H1 (cell line): ENCODE measurements around the gene SHC3.

Source experiments
- ATF3 ChIP-seq: IDR thresholded peaks from 2 replicates; pipeline ENCODE4 v1.6.1; 2011; ENCODE audit warnings: low read depth, mild to moderate bottlenecking, low read length; ENCODE audit not compliant: insufficient read depth
- CTCF ChIP-seq, 3 experiments: IDR thresholded peaks; 1 replicate in 2 of 3; 2 replicates in 1 of 3; pipeline versions ENCODE4 v1.5.1 to v1.6.1; 2011; ENCODE audit warnings: low read length in 3 of 3, mild to moderate bottlenecking in 3 of 3, inconsistent platforms in 2 of 3, low read depth in 1 of 3, moderate library complexity in 1 of 3; ENCODE audit not compliant: insufficient read depth in 1 of 3; ENCODE audit errors: control extremely low read depth in 1 of 3
- EZH2 ChIP-seq: fragments of 200-600 bp; sonication (generic); IDR thresholded peaks from 2 replicates; pipeline ENCODE4 v1.7.1; 2012; ENCODE audit warnings: low read depth, mild to moderate bottlenecking, moderate library complexity, low read length, inconsistent platforms; ENCODE audit not compliant: severe bottlenecking
- HDAC6 ChIP-seq: IDR thresholded peaks from one replicate; pipeline ENCODE4 v1.7.1; 2012; ENCODE audit warnings: low read depth, mild to moderate bottlenecking, inconsistent platforms, low read length, moderate library complexity
- POLR2A ChIP-seq, 2 experiments: IDR thresholded peaks; 1 replicate in 1 of 2; 2 replicates in 1 of 2; pipeline ENCODE4 v1.6.1; 2011; ENCODE audit warnings: low read depth in 2 of 2, low read length in 2 of 2, mild to moderate bottlenecking in 2 of 2; ENCODE audit errors: control extremely low read depth in 1 of 2
- POLR2AphosphoS5 ChIP-seq: IDR thresholded peaks from 2 replicates; pipeline ENCODE4 v1.6.1; 2011; ENCODE audit warnings: low read depth, low read length
- RFX5 ChIP-seq: IDR thresholded peaks from 2 replicates; pipeline ENCODE4 v1.6.1; 2011; ENCODE audit warnings: low read depth, low read length, improper control_type of control experiment, borderline replicate concordance
- SIN3A ChIP-seq, 2 experiments: IDR thresholded peaks in 1 of 2; conservative IDR thresholded peaks in 1 of 2; 2 replicates each; pipeline ENCODE4 v1.6.1; 2011 to 2012; ENCODE audit warnings: low read length in 2 of 2, improper control_type of control experiment in 1 of 2, low read depth in 1 of 2, mild to moderate bottlenecking in 1 of 2
- SIRT6 ChIP-seq: IDR thresholded peaks from one replicate; pipeline ENCODE4 v1.7.1; 2012; ENCODE audit warnings: low read length, inconsistent platforms
- SP1 ChIP-seq: IDR thresholded peaks from 2 replicates; pipeline ENCODE4 v1.6.1; 2011; ENCODE audit warnings: low read depth, low read length
- TCF12 ChIP-seq: IDR thresholded peaks from 2 replicates; pipeline ENCODE4 v1.6.1; 2011; ENCODE audit warnings: low read depth, mild to moderate bottlenecking, low read length
- TEAD4 ChIP-seq: IDR thresholded peaks from 2 replicates; pipeline ENCODE4 v1.6.1; 2012; ENCODE audit warnings: low read depth, low read length, inconsistent platforms, mixed read lengths
- USF2 ChIP-seq: IDR thresholded peaks from 2 replicates; pipeline ENCODE4 v1.6.1; 2011; ENCODE audit warnings: low read length, improper control_type of control experiment
- ZNF274 ChIP-seq: IDR thresholded peaks from 2 replicates; pipeline ENCODE4 v1.7.0; 2012; ENCODE audit warnings: low read length, borderline replicate concordance; ENCODE audit errors: extremely low read depth

- TF ChIP-seq SIN3A (conservative IDR thresholded peaks at IDR 0.05 in 1 of 2, IDR thresholded peaks at IDR 0.05 in 1 of 2; ENCODE audit: low read depth in 1 of 2, low read length in 2 of 2): no peak
- TF ChIP-seq CTCF (IDR thresholded peaks at IDR 0.05; ENCODE audit: control extremely low read depth in 1 of 3, insufficient read depth in 1 of 3, low read depth in 1 of 3, low read length in 3 of 3): no peak
- TF ChIP-seq EZH2: no peak
- no peak for TF ChIP-seq POLR2AphosphoS5
- TF ChIP-seq SIRT6: no peak
- TF ChIP-seq SP1: no peak
- TF ChIP-seq ZNF274: no peak
- no peak for TF ChIP-seq TCF12
- TF ChIP-seq POLR2A (IDR thresholded peaks at IDR 0.05; ENCODE audit: control extremely low read depth in 1 of 2, low read depth in 2 of 2, low read length in 2 of 2): no peak
- TF ChIP-seq ATF3: no peak
- TF ChIP-seq USF2: no peak
- no peak for TF ChIP-seq HDAC6
- TF ChIP-seq TEAD4: no peak
- no peak for TF ChIP-seq RFX5
These were observed 46.0 kb upstream of the SHC3 start for GRCh38 chr9:89224633-89225032.
